SK-N-SH treated with all-trans-retinoic acid at 6 μM for 48 hours (cell line): Measurements from ENCODE around the gene PPIL4.

Experiments used
- ARNTL ChIP-seq: fragments of 450-650 bp; formaldehyde crosslinking; IDR thresholded peaks from 2 replicates; pipeline ENCODE4 v1.5.0; 2020; ENCODE audit warnings: low read depth, mild to moderate bottlenecking, moderate library complexity, borderline replicate concordance
- ZNF70 ChIP-seq: fragments of 450-650 bp; formaldehyde crosslinking; IDR thresholded peaks from 2 replicates; pipeline ENCODE4 v1.5.0; 2020; ENCODE audit warnings: mild to moderate bottlenecking, moderate library complexity
- ZNF8 ChIP-seq: fragments of 450-650 bp; formaldehyde crosslinking; IDR thresholded peaks from 2 replicates; pipeline ENCODE4 v1.5.0; 2020; ENCODE audit warnings: mild to moderate bottlenecking, moderate library complexity

- no peak for TF ChIP-seq ZNF8 (CRISPR knock-in tag)
- no peak for TF ChIP-seq ZNF70 (CRISPR knock-in tag)
- TF ChIP-seq ARNTL: no peak
Measured at GRCh38 chr6:149593408-149593807, 47.6 kb upstream of the PPIL4 start.
